ENCODE data around the gene RAB34. TPM values are rescaled to one million over a fixed set of nuclear protein-coding genes. Genes with fewer than 3 reads are reported as not detected.

Gene RAB34
- total RNA-seq, 1 donor from 2014 or later = 147 TPM

DNA sequence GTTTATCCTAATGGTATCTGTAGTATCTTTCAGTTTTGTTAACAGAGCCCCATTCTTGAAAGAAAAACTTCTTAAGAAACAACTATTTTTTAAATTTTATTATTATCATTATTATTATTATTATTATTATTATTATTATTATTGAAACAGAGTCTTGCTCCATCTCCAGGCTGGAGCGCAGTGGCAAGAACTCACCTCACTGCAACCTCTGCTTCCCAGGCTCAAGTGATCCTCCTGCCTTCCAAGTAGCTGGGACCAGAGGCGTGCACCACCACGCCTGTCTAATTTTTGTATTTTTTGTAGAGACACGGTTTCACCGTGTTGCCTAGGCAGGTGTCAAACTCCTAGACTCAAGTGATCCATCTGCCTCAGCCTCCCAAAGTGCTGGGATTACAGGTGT is 32.3 kb downstream of the RAB34 start:
- H3K27me3 Mint-ChIP-seq = no peaks in the 10 kb centered on the region
- H3K4me1 Mint-ChIP-seq (ENCODE audit: low read depth) = peaks cover 4% of the 10 kb centered on the region
- H3K9me3 Mint-ChIP-seq (ENCODE audit: low read depth) = no peaks in the 10 kb centered on the region
- H3K36me3 Mint-ChIP-seq (ENCODE audit: insufficient read depth) = peaks cover 53% of the 10 kb centered on the region
- TF ChIP-seq, protein P1, sequence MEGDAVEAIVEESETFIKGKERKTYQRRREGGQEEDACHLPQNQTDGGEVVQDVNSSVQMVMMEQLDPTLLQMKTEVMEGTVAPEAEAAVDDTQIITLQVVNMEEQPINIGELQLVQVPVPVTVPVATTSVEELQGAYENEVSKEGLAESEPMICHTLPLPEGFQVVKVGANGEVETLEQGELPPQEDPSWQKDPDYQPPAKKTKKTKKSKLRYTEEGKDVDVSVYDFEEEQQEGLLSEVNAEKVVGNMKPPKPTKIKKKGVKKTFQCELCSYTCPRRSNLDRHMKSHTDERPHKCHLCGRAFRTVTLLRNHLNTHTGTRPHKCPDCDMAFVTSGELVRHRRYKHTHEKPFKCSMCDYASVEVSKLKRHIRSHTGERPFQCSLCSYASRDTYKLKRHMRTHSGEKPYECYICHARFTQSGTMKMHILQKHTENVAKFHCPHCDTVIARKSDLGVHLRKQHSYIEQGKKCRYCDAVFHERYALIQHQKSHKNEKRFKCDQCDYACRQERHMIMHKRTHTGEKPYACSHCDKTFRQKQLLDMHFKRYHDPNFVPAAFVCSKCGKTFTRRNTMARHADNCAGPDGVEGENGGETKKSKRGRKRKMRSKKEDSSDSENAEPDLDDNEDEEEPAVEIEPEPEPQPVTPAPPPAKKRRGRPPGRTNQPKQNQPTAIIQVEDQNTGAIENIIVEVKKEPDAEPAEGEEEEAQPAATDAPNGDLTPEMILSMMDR (IDR thresholded peaks at IDR 0.05; ENCODE audit: unreplicated experiment) = no peak
- no peak for DNase-seq (ENCODE audit: low spot score, unreplicated experiment)
- H3K4me3 Mint-ChIP-seq (ENCODE audit: low read depth) = no peak overlapping the region
- no peak overlapping the region for H3K27ac Mint-ChIP-seq

DNA sequence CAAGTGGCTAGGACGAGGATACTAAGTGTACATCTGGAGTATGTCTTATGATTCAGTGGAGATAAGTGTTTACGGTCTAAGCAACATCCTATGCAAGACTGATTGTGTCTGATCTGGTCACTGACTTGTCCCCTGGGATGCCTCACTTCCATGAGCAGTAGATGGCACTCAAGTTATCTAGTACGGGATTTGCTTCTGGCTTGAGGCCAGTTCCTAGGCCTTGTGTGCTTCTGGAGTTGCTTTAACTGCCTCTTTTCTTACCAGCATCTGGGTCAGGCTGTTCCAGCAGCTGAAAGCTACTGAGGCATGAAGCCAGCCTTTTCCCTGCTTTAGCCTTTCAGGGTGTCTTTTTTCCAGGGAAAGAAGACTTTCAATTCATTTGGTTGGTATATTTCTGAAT is 32.7 kb downstream of the RAB34 start:
- no peak overlapping the region for H3K27ac Mint-ChIP-seq
- no peak overlapping the region for H3K4me3 Mint-ChIP-seq (ENCODE audit: low read depth)
- H3K4me1 Mint-ChIP-seq (ENCODE audit: low read depth) = peaks cover 4% of the 10 kb centered on the region
- peaks cover 51% of the 10 kb centered on the region for H3K36me3 Mint-ChIP-seq (ENCODE audit: insufficient read depth)
- no peaks in the 10 kb centered on the region for H3K9me3 Mint-ChIP-seq (ENCODE audit: low read depth)
- DNase-seq (ENCODE audit: low spot score, unreplicated experiment) = no peak
- H3K27me3 Mint-ChIP-seq = no peaks in the 10 kb centered on the region
- TF ChIP-seq, protein P1 (IDR thresholded peaks at IDR 0.05; ENCODE audit: unreplicated experiment) = no peak

DNA sequence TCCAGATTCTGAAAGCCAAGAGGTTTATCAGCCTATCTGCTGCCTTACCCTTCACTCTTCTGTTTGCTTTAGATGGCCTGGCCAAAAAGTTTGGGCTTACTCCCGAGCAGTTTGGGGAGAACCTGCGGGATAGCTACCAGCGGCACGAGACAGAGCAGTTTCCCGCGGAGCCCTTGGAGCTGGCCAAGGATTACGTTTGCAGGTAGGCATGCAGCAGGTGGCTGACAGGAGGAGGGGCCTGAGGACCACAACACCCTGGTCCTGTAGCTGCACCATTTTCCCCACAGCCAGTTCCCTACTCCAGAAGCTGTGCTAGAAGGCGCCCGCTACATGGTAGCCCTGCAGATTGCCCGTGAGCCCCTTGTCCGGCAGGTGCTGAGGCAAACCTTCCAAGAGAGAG is 35.0 kb downstream of the RAB34 start:
- peak overlapping the region; percentile 49 for H3K27ac Mint-ChIP-seq
- peaks cover 40% of the 10 kb centered on the region for H3K36me3 Mint-ChIP-seq (ENCODE audit: insufficient read depth)
- H3K9me3 Mint-ChIP-seq (ENCODE audit: low read depth) = no peaks in the 10 kb centered on the region
- no peaks in the 10 kb centered on the region for H3K27me3 Mint-ChIP-seq
- H3K4me3 Mint-ChIP-seq (ENCODE audit: low read depth) = no peak overlapping the region
- H3K4me1 Mint-ChIP-seq (ENCODE audit: low read depth) = no peaks in the 10 kb centered on the region
- TF ChIP-seq, protein P1 (IDR thresholded peaks at IDR 0.05; ENCODE audit: unreplicated experiment) = no peak
- no peak for DNase-seq (ENCODE audit: low spot score, unreplicated experiment)

DNA sequence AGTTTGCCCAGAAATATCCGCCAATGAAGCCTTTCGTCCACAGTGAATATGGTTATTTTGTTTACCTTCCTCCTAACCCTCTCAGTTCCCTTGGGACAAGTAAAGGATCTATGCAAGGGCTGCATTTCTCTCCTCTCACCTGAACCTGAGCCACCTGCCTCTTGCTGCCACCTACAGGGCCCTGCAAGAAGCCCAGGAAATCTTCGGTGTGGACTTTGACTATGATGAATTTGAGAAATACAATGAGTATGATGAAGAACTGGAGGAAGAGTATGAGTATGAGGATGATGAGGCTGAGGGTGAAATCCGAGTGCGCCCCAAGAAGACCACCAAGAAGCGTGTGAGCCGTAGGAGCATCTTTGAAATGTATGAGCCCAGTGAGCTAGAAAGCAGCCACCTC is 41.7 kb downstream of the RAB34 start:
- H3K27me3 Mint-ChIP-seq = no peaks in the 10 kb centered on the region

DNA sequence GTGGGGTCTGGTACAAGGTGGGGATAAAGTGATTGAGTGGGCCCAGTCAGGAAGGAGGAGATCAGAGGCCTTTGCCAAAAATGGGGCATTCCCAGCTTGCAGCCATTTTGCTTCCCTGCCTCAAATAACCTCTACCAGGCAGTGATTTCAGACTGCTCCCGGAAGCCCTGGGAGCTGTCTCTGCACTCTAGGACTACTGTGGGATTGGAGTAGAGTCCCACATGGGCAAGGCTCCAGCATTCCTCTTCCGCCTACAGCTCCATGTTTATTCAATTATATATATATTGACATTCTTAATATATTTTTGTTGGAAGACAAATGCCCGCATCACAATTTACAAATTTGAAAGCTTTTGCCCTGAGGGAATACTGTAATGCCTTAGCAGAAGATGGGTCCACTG is 42.2 kb downstream of the RAB34 start:
- DNase-seq (ENCODE audit: low spot score, unreplicated experiment) = no peak
- peaks cover 36% of the 10 kb centered on the region for H3K36me3 Mint-ChIP-seq (ENCODE audit: insufficient read depth)
- no peaks in the 10 kb centered on the region for H3K9me3 Mint-ChIP-seq (ENCODE audit: low read depth)
- H3K27me3 Mint-ChIP-seq = no peaks in the 10 kb centered on the region
- no peaks in the 10 kb centered on the region for H3K4me1 Mint-ChIP-seq (ENCODE audit: low read depth)
- no peak overlapping the region for H3K4me3 Mint-ChIP-seq (ENCODE audit: low read depth)
- peak overlapping the region; percentile 67 for H3K27ac Mint-ChIP-seq
- TF ChIP-seq, protein P1 (IDR thresholded peaks at IDR 0.05; ENCODE audit: unreplicated experiment) = no peak

More for the DNA sequence above, 41.7 kb downstream of the RAB34 start:
- Mint-ChIP-seq H3K4me1 (ENCODE audit: low read depth) (no peaks in the 10 kb centered on the region), H3K27ac (no peak overlapping the region), H3K36me3 (ENCODE audit: insufficient read depth) (peaks cover 34% of the 10 kb centered on the region), H3K9me3 (ENCODE audit: low read depth) (no peaks in the 10 kb centered on the region), H3K4me3 (ENCODE audit: low read depth) (no peak overlapping the region)
- DNase-seq (ENCODE audit: low spot score, unreplicated experiment) = no peak
- TF ChIP-seq, protein P1 (IDR thresholded peaks at IDR 0.05; ENCODE audit: unreplicated experiment) = peak; percentile 47
